Neural cell (in vitro differentiated cells): ENCODE data around the gene RPL41. TPM values are rescaled to one million over a fixed set of nuclear protein-coding genes. Genes with fewer than 3 reads are reported as not detected.

ENCODE experiments used
- H2AFZ ChIP-seq: fragments of 200-600, 300-800 bp; sonication (generic), shearing (Covaris generic); 2 replicates; pipeline ENCODE4 v1.6.0; 2014; ENCODE audit warnings: low read depth, mild to moderate bottlenecking, antibody characterized with exemption, low read length, moderate library complexity
- H3F3A ChIP-seq: fragments of 200-600 bp; shearing (Covaris generic); 2 replicates; pipeline ENCODE4 v1.6.1; 2016; ENCODE audit warnings: mild to moderate bottlenecking, moderate library complexity, mixed read lengths, antibody characterized with exemption, low read length; ENCODE audit not compliant: insufficient read depth, poor library complexity, severe bottlenecking
- H3K27ac ChIP-seq: fragments of 200-600, 300-800 bp; sonication (generic), shearing (Covaris generic); 2 replicates; pipeline ENCODE4 v1.5.1; 2014; ENCODE audit warnings: mild to moderate bottlenecking, low read length, moderate library complexity
- H3K27me3 ChIP-seq: fragments of 300-800, 200-600 bp; sonication (generic), shearing (Covaris generic); 2 replicates; pipeline ENCODE4 v1.6.0; 2014; ENCODE audit warnings: mild to moderate bottlenecking, low read depth, low read length, moderate library complexity; ENCODE audit not compliant: insufficient read depth
- H3K36me3 ChIP-seq: fragments of 300-800, 200-600 bp; sonication (generic), shearing (Covaris generic); 2 replicates; pipeline ENCODE4 v1.5.1; 2014; ENCODE audit warnings: mild to moderate bottlenecking, antibody characterized with exemption, low read length, moderate library complexity; ENCODE audit not compliant: insufficient read depth
- H3K4me2 ChIP-seq: fragments of 300-800, 200-600 bp; sonication (generic), shearing (Covaris generic); 2 replicates; pipeline ENCODE4 v1.6.0; 2014; ENCODE audit warnings: mild to moderate bottlenecking, low read length
- H3K4me3 ChIP-seq: fragments of 300-800, 200-600 bp; sonication (generic), shearing (Covaris generic); 2 replicates; pipeline ENCODE4 v1.5.1; 2014; ENCODE audit warnings: mild to moderate bottlenecking, low read length, moderate library complexity
- H3K79me2 ChIP-seq: fragments of 200-600 bp; shearing (Covaris generic); replicated peaks from 2 replicates; pipeline ENCODE4 v1.6.0; 2014; ENCODE audit warnings: mild to moderate bottlenecking, low read length, moderate library complexity; ENCODE audit not compliant: insufficient read depth
- H3K9ac ChIP-seq: fragments of 300-800, 200-600 bp; sonication (generic), shearing (Covaris generic); 2 replicates; pipeline ENCODE4 v1.6.1; 2016; ENCODE audit warnings: mild to moderate bottlenecking, low read length, mixed read lengths
- H3K9me2 ChIP-seq: fragments of 200-600 bp; shearing (Covaris generic); 2 replicates; pipeline ENCODE4 v1.6.1; 2016; ENCODE audit warnings: mild to moderate bottlenecking, low read length, mixed read lengths; ENCODE audit not compliant: insufficient read depth
- H3K9me3 ChIP-seq: fragments of 200-600, 300-800 bp; sonication (generic), shearing (Covaris generic); 2 replicates; pipeline ENCODE4 v1.6.1; 2016; ENCODE audit warnings: mild to moderate bottlenecking, mixed run types, low read length, moderate library complexity, mixed read lengths
- H4K20me1 ChIP-seq: fragments of 200-600 bp; shearing (Covaris generic); 2 replicates; pipeline ENCODE4 v1.6.1; 2016; ENCODE audit warnings: mild to moderate bottlenecking, mixed run types; ENCODE audit not compliant: insufficient read depth
- EP300 ChIP-seq: fragments of 450-650 bp; conservative IDR thresholded peaks from 2 replicates; pipeline ENCODE4 v1.6.1; 2014; ENCODE audit warnings: antibody characterized with exemption, mild to moderate bottlenecking, moderate library complexity; ENCODE audit not compliant: poor library complexity, severe bottlenecking
- EZH2 ChIP-seq: fragments of 200-600, 300-800 bp; shearing (Covaris generic), sonication (generic); IDR thresholded peaks from 2 replicates; pipeline ENCODE4 v1.6.1; 2014; ENCODE audit warnings: antibody characterized with exemption, low read length, borderline replicate concordance, mild to moderate bottlenecking; ENCODE audit not compliant: insufficient read depth, poor library complexity, severe bottlenecking
- MXI1 ChIP-seq: fragments of 450-650 bp; conservative IDR thresholded peaks from 2 replicates; pipeline ENCODE4 v1.6.1; 2014; ENCODE audit warnings: antibody characterized with exemption, mild to moderate bottlenecking; ENCODE audit not compliant: poor library complexity, severe bottlenecking
- POLR2AphosphoS5 ChIP-seq: IDR thresholded peaks from 2 replicates; pipeline ENCODE4 v1.6.1; 2012
- RAD21 ChIP-seq: fragments of 450-650 bp; conservative IDR thresholded peaks from 2 replicates; pipeline ENCODE4 v1.6.1; 2014; ENCODE audit warnings: antibody characterized with exemption, mild to moderate bottlenecking, moderate library complexity
- SMC3 ChIP-seq: fragments of 450-650 bp; conservative IDR thresholded peaks from 2 replicates; pipeline ENCODE4 v1.6.1; 2014; ENCODE audit warnings: antibody characterized with exemption, mild to moderate bottlenecking, moderate library complexity; ENCODE audit not compliant: poor library complexity
- TAF1 ChIP-seq: IDR thresholded peaks from 2 replicates; pipeline ENCODE4 v1.6.1; 2012; ENCODE audit warnings: low read depth
- polyA plus RNA-seq: library from polyadenylated mRNA; depleted of rRNA; stranded (reverse); fragments of >200 nt; gene quantifications from 2 replicates; pipeline ENCODE4 v1.2.3, GENCODE V29; 2014
- TF ChIP-seq, protein P1 (sequence below): IDR thresholded peaks from 2 replicates; pipeline ENCODE4 v1.6.1; 2012; ENCODE audit warnings: borderline replicate concordance
- TF ChIP-seq, protein P2 (sequence below): fragments of 450-650 bp; IDR thresholded peaks from 2 replicates; pipeline ENCODE4 v1.5.1; 2014; ENCODE audit warnings: antibody characterized with exemption, mild to moderate bottlenecking, moderate library complexity; ENCODE audit not compliant: poor library complexity, severe bottlenecking

RPL41 gene
- polyA plus RNA-seq, 1 donor from 2014 or later = 2,186 TPM

DNA sequence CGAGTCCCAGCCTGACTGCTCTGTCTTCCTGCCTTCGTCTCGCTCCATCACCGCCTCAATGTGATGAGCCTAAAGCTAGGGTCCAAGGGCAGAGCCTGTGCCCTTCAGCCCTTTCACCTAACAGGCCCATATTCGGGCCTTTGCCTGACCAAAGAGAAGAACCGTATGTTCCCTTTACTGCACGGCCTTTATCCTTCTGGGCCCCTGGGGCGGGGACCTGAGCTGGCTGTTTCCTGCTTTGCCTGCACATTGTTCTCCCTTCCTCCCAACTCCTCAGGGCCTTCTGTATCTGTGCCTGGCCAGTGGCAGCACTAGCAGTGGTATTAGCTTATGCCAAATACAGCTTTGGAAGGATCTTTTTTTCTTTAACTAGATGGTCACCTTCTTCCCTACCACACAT is 27.4 kb downstream of the RPL41 start:
- no peaks in the 10 kb centered on the region for H3F3A ChIP-seq
- H3K9me3 ChIP-seq = no peaks in the 10 kb centered on the region
- H3K9ac ChIP-seq = no peak overlapping the region
- H3K4me2 ChIP-seq = no peak overlapping the region
- no peaks in the 10 kb centered on the region for H4K20me1 ChIP-seq
- no peak overlapping the region for H3K4me3 ChIP-seq
- no peak overlapping the region for H2AFZ ChIP-seq
- H3K79me2 ChIP-seq = no peaks in the 10 kb centered on the region
- H3K27ac ChIP-seq = no peak overlapping the region
- no peaks in the 10 kb centered on the region for H3K9me2 ChIP-seq
- TF ChIP-seq TAF1 (no peak), EP300 (no peak), POLR2AphosphoS5 (no peak), MXI1 (no peak), EZH2 (no peak)
- TF ChIP-seq, protein P1, sequence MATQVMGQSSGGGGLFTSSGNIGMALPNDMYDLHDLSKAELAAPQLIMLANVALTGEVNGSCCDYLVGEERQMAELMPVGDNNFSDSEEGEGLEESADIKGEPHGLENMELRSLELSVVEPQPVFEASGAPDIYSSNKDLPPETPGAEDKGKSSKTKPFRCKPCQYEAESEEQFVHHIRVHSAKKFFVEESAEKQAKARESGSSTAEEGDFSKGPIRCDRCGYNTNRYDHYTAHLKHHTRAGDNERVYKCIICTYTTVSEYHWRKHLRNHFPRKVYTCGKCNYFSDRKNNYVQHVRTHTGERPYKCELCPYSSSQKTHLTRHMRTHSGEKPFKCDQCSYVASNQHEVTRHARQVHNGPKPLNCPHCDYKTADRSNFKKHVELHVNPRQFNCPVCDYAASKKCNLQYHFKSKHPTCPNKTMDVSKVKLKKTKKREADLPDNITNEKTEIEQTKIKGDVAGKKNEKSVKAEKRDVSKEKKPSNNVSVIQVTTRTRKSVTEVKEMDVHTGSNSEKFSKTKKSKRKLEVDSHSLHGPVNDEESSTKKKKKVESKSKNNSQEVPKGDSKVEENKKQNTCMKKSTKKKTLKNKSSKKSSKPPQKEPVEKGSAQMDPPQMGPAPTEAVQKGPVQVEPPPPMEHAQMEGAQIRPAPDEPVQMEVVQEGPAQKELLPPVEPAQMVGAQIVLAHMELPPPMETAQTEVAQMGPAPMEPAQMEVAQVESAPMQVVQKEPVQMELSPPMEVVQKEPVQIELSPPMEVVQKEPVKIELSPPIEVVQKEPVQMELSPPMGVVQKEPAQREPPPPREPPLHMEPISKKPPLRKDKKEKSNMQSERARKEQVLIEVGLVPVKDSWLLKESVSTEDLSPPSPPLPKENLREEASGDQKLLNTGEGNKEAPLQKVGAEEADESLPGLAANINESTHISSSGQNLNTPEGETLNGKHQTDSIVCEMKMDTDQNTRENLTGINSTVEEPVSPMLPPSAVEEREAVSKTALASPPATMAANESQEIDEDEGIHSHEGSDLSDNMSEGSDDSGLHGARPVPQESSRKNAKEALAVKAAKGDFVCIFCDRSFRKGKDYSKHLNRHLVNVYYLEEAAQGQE = no peak
- TF ChIP-seq, protein P2, sequence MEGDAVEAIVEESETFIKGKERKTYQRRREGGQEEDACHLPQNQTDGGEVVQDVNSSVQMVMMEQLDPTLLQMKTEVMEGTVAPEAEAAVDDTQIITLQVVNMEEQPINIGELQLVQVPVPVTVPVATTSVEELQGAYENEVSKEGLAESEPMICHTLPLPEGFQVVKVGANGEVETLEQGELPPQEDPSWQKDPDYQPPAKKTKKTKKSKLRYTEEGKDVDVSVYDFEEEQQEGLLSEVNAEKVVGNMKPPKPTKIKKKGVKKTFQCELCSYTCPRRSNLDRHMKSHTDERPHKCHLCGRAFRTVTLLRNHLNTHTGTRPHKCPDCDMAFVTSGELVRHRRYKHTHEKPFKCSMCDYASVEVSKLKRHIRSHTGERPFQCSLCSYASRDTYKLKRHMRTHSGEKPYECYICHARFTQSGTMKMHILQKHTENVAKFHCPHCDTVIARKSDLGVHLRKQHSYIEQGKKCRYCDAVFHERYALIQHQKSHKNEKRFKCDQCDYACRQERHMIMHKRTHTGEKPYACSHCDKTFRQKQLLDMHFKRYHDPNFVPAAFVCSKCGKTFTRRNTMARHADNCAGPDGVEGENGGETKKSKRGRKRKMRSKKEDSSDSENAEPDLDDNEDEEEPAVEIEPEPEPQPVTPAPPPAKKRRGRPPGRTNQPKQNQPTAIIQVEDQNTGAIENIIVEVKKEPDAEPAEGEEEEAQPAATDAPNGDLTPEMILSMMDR = no peak
- H3K36me3 ChIP-seq = no peaks in the 10 kb centered on the region
- no peaks in the 10 kb centered on the region for H3K27me3 ChIP-seq

DNA sequence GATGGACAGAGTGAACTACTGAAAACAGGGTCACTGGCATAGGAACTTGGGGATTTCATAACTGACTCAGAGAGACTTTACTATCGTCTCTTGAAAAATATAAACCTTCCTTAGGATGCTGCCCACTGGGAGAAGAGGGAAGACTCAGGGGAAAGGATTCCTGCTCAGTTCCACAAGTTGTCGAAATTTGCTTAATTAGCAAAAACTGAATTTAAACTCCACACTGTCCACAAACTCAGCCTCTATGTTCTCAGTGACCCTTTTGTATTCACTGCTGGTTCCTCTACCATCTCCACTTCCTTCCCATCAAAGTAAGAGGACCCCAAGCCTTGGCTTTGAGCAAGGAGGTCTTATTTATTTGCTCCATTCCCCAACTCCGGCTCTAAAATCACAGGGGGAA is 28.8 kb downstream of the RPL41 start:
- no peak overlapping the region for H3K4me3 ChIP-seq
- H3K36me3 ChIP-seq = no peaks in the 10 kb centered on the region
- no peaks in the 10 kb centered on the region for H3K27me3 ChIP-seq
- H3K9me3 ChIP-seq = no peaks in the 10 kb centered on the region
- H3K9ac ChIP-seq = no peak overlapping the region
- TF ChIP-seq, protein P2 = no peak
- TF ChIP-seq POLR2AphosphoS5 = no peak
- TF ChIP-seq SMC3 = no peak
- TF ChIP-seq TAF1 = no peak
- no peak for TF ChIP-seq EZH2
- no peak for TF ChIP-seq RAD21
- TF ChIP-seq MXI1 = no peak
- TF ChIP-seq, protein P1 = no peak
- no peak for TF ChIP-seq EP300
- no peak overlapping the region for H2AFZ ChIP-seq
- H3K27ac ChIP-seq = no peak overlapping the region
- H3F3A ChIP-seq = no peaks in the 10 kb centered on the region
- H3K79me2 ChIP-seq = no peaks in the 10 kb centered on the region
- no peaks in the 10 kb centered on the region for H4K20me1 ChIP-seq
- H3K9me2 ChIP-seq = no peaks in the 10 kb centered on the region
- H3K4me2 ChIP-seq = no peak overlapping the region
